Fibroblast of lung (primary cell): ENCODE data around the gene ITGBL1. TPM values are rescaled to one million over a fixed set of nuclear protein-coding genes. Genes with fewer than 3 reads are reported as not detected.

ENCODE experiments used
- DNase-seq, 2 donors: peaks; one replicate each; pipeline versions ENCODE4 v3.0.0 to v3.0.0-alpha.2; 2010; ENCODE audit warnings: low read depth in 2 of 2
- H2AFZ ChIP-seq: 2 replicates; pipeline ENCODE4 v1.5.1; 2012; ENCODE audit warnings: low read length, control low read depth, inconsistent platforms
- H3K27ac ChIP-seq: 2 replicates; pipeline ENCODE4 v1.5.1; 2011; ENCODE audit warnings: low read length, control low read depth; ENCODE audit not compliant: insufficient read depth
- H3K27me3 ChIP-seq: 2 replicates; pipeline ENCODE4 v1.5.1; 2011; ENCODE audit warnings: mild to moderate bottlenecking, low read length; ENCODE audit not compliant: control insufficient read depth, insufficient read depth
- H3K36me3 ChIP-seq: 2 replicates; pipeline ENCODE4 v1.5.1; 2011; ENCODE audit warnings: low read length; ENCODE audit not compliant: control insufficient read depth, insufficient read depth
- H3K4me1 ChIP-seq: 2 replicates; pipeline ENCODE4 v1.5.1; 2011; ENCODE audit warnings: low read length; ENCODE audit not compliant: control insufficient read depth, insufficient read depth; ENCODE audit errors: extremely low read depth
- H3K4me2 ChIP-seq: 2 replicates; pipeline ENCODE4 v1.5.1; 2011; ENCODE audit warnings: low read length, control low read depth; ENCODE audit not compliant: insufficient read depth; ENCODE audit errors: extremely low read depth
- H3K4me3 ChIP-seq, 4 experiments: fragments of 200-600 bp in 1 of 4; sonication (generic) in 1 of 4; replicated peaks in 1 of 4; 2 replicates each; pipeline ENCODE4 v1.5.1; 2011 to 2016; ENCODE audit warnings: low read length in 4 of 4, low read depth in 3 of 4, mild to moderate bottlenecking in 3 of 4, control low read depth in 2 of 4, inconsistent platforms in 1 of 4, mixed read lengths in 1 of 4; ENCODE audit not compliant: insufficient read depth in 1 of 4; ENCODE audit errors: control extremely low read depth in 1 of 4
- H3K79me2 ChIP-seq: 2 replicates; pipeline ENCODE4 v1.5.1; 2012; ENCODE audit warnings: mild to moderate bottlenecking, low read length, inconsistent platforms; ENCODE audit not compliant: control insufficient read depth, insufficient read depth
- H3K9ac ChIP-seq: 2 replicates; pipeline ENCODE4 v1.5.1; 2011; ENCODE audit warnings: mild to moderate bottlenecking, low read length, control low read depth; ENCODE audit not compliant: insufficient read depth
- H3K9me3 ChIP-seq: 2 replicates; pipeline ENCODE4 v1.5.1; 2012; ENCODE audit warnings: low read depth, low read length; ENCODE audit not compliant: control insufficient read depth, insufficient read depth
- H4K20me1 ChIP-seq: 2 replicates; pipeline ENCODE4 v1.5.1; 2011; ENCODE audit warnings: low read length; ENCODE audit not compliant: control insufficient read depth, insufficient read depth; ENCODE audit errors: extremely low read depth
- CTCF ChIP-seq, 2 donors: IDR thresholded peaks in 1 of 2; conservative IDR thresholded peaks in 1 of 2; 1 replicate in 1 of 2; 2 replicates in 1 of 2; pipeline ENCODE4 v1.5.1; 2011 to 2012; ENCODE audit warnings: low read length in 2 of 2, control low read depth in 1 of 2, inconsistent platforms in 1 of 2, low read depth in 1 of 2, mild to moderate bottlenecking in 1 of 2
- EZH2 ChIP-seq: IDR thresholded peaks from 2 replicates; pipeline ENCODE4 v1.5.1; 2012; ENCODE audit warnings: low read length, control low read depth, mild to moderate bottlenecking; ENCODE audit errors: missing control alignments
- polyA plus RNA-seq, 2 donors: library from polyadenylated mRNA; depleted of rRNA in 1 of 2; stranded (reverse) in 1 of 2; unstranded in 1 of 2; fragments of >200 nt; gene quantifications; 2 replicates each; pipeline ENCODE4 v1.2.1, GENCODE V29; 2011 to 2012; ENCODE audit warnings: missing spikeins in 1 of 2
- total RNA-seq: library from RNA; depleted of rRNA; stranded (reverse); fragments of >200 nt; gene quantifications from 2 replicates; pipeline ENCODE4 v1.2.1, GENCODE V29; 2014

The ITGBL1 gene
- total and polyA plus RNA-seq, 2 donors (not counting 1 experiment from before 2014, with no cell fraction given), result 45.1 to 87.4 TPM

- no peak overlapping the region for H3K4me2 ChIP-seq
Measured at GRCh38 chr13:101465877-101466276, 13.4 kb downstream of the ITGBL1 start.

GRCh38 chr13:101467415-101467814, 14.9 kb downstream of the ITGBL1 start:
- no peaks in the 10 kb centered on the region for H3K4me1 ChIP-seq
- no peak overlapping the region for H2AFZ ChIP-seq
- no peak for DNase-seq
- no peaks in the 10 kb centered on the region for H3K27me3 ChIP-seq
- no peak overlapping the region for H3K27ac ChIP-seq
- no peaks in the 10 kb centered on the region for H4K20me1 ChIP-seq
- no peak overlapping the region for H3K4me3 ChIP-seq
- H3K79me2 ChIP-seq, result peaks cover 10% of the 10 kb centered on the region
- no peak overlapping the region for H3K4me2 ChIP-seq
- no peaks in the 10 kb centered on the region for H3K9me3 ChIP-seq
- no peak overlapping the region for H3K9ac ChIP-seq
- TF ChIP-seq EZH2, result no peak
- TF ChIP-seq CTCF (conservative IDR thresholded peaks at IDR 0.05 in 1 of 2, IDR thresholded peaks at IDR 0.05 in 1 of 2; ENCODE audit: low read depth in 1 of 2, low read length in 2 of 2), result no peak
- no peaks in the 10 kb centered on the region for H3K36me3 ChIP-seq

More at GRCh38 chr13:101465877-101466276, 13.4 kb downstream of the ITGBL1 start:
- TF ChIP-seq EZH2 (no peak), CTCF (conservative IDR thresholded peaks at IDR 0.05 in 1 of 2, IDR thresholded peaks at IDR 0.05 in 1 of 2; ENCODE audit: low read depth in 1 of 2, low read length in 2 of 2) (no peak)
- H3K4me3 ChIP-seq, result no peak overlapping the region
- no peaks in the 10 kb centered on the region for H3K4me1 ChIP-seq
- peaks cover 9% of the 10 kb centered on the region for H3K79me2 ChIP-seq
- H3K9ac ChIP-seq, result no peak overlapping the region
- H3K27ac ChIP-seq, result no peak overlapping the region
- no peaks in the 10 kb centered on the region for H3K9me3 ChIP-seq
- no peaks in the 10 kb centered on the region for H4K20me1 ChIP-seq
- peak; percentile 39 to 67 for DNase-seq
- H3K36me3 ChIP-seq, result no peaks in the 10 kb centered on the region
- no peaks in the 10 kb centered on the region for H3K27me3 ChIP-seq
- H2AFZ ChIP-seq, result no peak overlapping the region

- H3K79me2 ChIP-seq, result peaks cover 3% of the 10 kb centered on the region
Measured at GRCh38 chr13:101473458-101473857, 21.0 kb downstream of the ITGBL1 start.

More at GRCh38 chr13:101473458-101473857, 21.0 kb downstream of the ITGBL1 start:
- Histone ChIP-seq H3K27me3 (no peaks in the 10 kb centered on the region), H3K4me2 (peak overlapping the region; percentile 55), H3K4me3 (no peak overlapping the region), H2AFZ (no peak overlapping the region), H3K36me3 (no peaks in the 10 kb centered on the region), H3K9ac (no peak overlapping the region), H4K20me1 (no peaks in the 10 kb centered on the region), H3K4me1 (peaks cover 16% of the 10 kb centered on the region), H3K27ac (peak overlapping the region; percentile 49), H3K9me3 (no peaks in the 10 kb centered on the region)
- DNase-seq, result peak; percentile 89 to 92
- TF ChIP-seq CTCF (conservative IDR thresholded peaks at IDR 0.05 in 1 of 2, IDR thresholded peaks at IDR 0.05 in 1 of 2; ENCODE audit: low read depth in 1 of 2, low read length in 2 of 2), result no peak
- TF ChIP-seq EZH2, result no peak
